CD4-positive, alpha-beta memory T cell (primary cell): ENCODE measurements around the gene GIGYF1. TPM values are rescaled to one million over a fixed set of nuclear protein-coding genes. Genes with fewer than 3 reads are reported as not detected.
A peak's percentile ranks its signal among the peaks of the same experiment; 100 is the strongest.

ENCODE experiments used
- CTCF ChIA-PET: fragments of 350-600 bp; sonication (Branson Sonifier 250); formaldehyde crosslinking; loops from one replicate; lab custom pipeline; 2021; ENCODE audit warnings: inconsistent platforms; ENCODE audit not compliant: partially characterized antibody; lab: Charles Lee
- POLR2A ChIA-PET: fragments of 350-600 bp; sonication (Branson Sonifier 250); formaldehyde crosslinking; loops from one replicate; lab custom pipeline; 2021; ENCODE audit not compliant: partially characterized antibody; lab: Charles Lee
- DNase-seq, 5 donors: peaks; one replicate each; pipeline versions ENCODE4 v3.0.0 to v3.0.0-alpha.2; 2020 to 2022; ENCODE audit warnings: mixed read lengths in 1 of 5
- H3K27ac ChIP-seq: one replicate; pipeline ENCODE4 v1.7.0; 2013; ENCODE audit warnings: low read depth, low read length
- H3K27me3 ChIP-seq: 2 replicates; pipeline ENCODE4 v1.7.0; 2013; ENCODE audit warnings: mild to moderate bottlenecking, low read length, moderate library complexity; ENCODE audit not compliant: insufficient read depth
- H3K36me3 ChIP-seq: 2 replicates; pipeline ENCODE4 v1.7.0; 2013; ENCODE audit warnings: mild to moderate bottlenecking, low read length, moderate library complexity; ENCODE audit not compliant: insufficient read depth
- H3K4me1 ChIP-seq: 2 replicates; pipeline ENCODE4 v1.7.0; 2013; ENCODE audit warnings: mild to moderate bottlenecking, low read length, moderate library complexity; ENCODE audit not compliant: insufficient read depth
- H3K4me3 ChIP-seq, 2 donors: one replicate each; pipeline ENCODE4 v1.7.0; 2013; ENCODE audit warnings: low read length in 2 of 2, mild to moderate bottlenecking in 1 of 2
- H3K9me3 ChIP-seq, 2 donors: one replicate each; pipeline ENCODE4 v1.7.0; 2013; ENCODE audit warnings: low read length in 2 of 2, control low read depth in 1 of 2; ENCODE audit not compliant: control insufficient read depth in 1 of 2
- H3K27ac Mint-ChIP-seq, 7 donors: one replicate each; pipeline ENCODE4 v1.8.0; 2020 to 2021; ENCODE audit warnings: mixed read lengths in 7 of 7, mild to moderate bottlenecking in 6 of 7, inconsistent platforms in 3 of 7, moderate library complexity in 3 of 7
- H3K27me3 Mint-ChIP-seq, 2 donors: one replicate each; pipeline ENCODE4 v1.8.0; 2020 to 2021; ENCODE audit warnings: mixed read lengths in 2 of 2
- H3K36me3 Mint-ChIP-seq, 2 donors: one replicate each; pipeline ENCODE4 v1.8.0; 2020 to 2021; ENCODE audit warnings: mixed read lengths in 2 of 2, inconsistent platforms in 1 of 2, mild to moderate bottlenecking in 1 of 2
- H3K4me1 Mint-ChIP-seq, 4 donors: one replicate each; pipeline ENCODE4 v1.8.0; 2020 to 2021; ENCODE audit warnings: mixed read lengths in 4 of 4, mild to moderate bottlenecking in 1 of 4
- H3K4me3 Mint-ChIP-seq, 8 donors: one replicate each; pipeline ENCODE4 v1.8.0; 2020 to 2021; ENCODE audit warnings: mixed read lengths in 8 of 8, mild to moderate bottlenecking in 7 of 8, moderate library complexity in 6 of 8, inconsistent platforms in 3 of 8
- H3K9me3 Mint-ChIP-seq, 8 donors: one replicate each; pipeline ENCODE4 v1.8.0; 2020 to 2021; ENCODE audit warnings: mixed read lengths in 8 of 8, mild to moderate bottlenecking in 5 of 8, inconsistent platforms in 3 of 8, moderate library complexity in 1 of 8
- intact Hi-C: fragments of 100-400 bp; cut with micrococcal nuclease; formaldehyde crosslinking; loops from one replicate; pipeline ENCODE4 v1.15.1; 2023
- polyA plus RNA-seq, 2 donors: library from polyadenylated mRNA; unstranded; fragments of 300-500 nt; fragmentation: Illumina TruSeq; gene quantifications; one replicate each; pipeline ENCODE4 v1.2.3, GENCODE V29; 2021
- total RNA-seq, 2 experiments: library from RNA; stranded (reverse); gene quantifications; one replicate each; pipeline ENCODE4 v1.2.3, GENCODE V29; 2021

GIGYF1 gene
- total and polyA plus RNA-seq, 4 experiments from 2014 or later = 0.19 to 118 (median 59.7) TPM

DNA sequence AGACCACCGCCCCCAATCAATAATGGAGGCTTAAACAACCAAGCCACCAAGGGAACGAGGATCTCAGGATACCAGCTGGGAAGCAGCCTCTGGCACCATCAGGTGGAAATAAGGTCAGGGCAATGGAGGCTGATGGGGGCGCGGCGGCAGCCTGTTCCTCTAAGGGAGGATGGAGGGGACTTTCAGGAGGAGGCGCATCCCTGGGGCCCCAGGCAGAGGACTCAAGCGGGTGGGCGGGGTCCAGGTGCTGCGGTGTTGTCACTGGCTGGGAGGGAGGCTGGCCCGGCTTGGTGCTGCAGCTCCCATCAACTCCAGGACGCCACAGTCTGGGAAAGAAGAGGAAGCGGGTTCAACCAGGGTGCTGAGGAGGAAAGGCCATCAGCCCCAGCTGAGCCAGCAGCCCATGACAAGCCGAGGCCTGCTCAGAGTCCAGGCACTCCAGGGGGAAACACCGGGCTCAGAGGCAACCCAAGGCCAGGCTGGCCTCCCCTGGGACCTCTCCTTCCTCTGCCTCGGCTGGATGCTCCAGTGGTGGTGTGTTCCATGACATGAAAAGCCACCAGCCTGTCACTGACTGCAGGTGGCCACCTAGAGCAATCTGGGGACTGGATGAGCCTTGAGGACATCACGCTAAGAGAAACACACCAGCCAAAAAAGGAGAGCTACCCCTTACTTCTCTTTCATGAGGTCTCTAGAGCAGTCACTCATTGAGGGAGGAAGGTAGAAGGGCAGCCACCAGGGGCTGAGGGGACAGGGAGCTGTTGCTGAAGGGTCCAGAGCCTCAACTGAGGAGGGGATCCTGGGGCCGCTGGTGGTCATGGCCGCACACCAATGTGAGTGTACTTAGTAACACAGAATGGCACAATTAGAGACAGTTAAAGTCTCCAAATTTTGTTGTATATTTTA, 4.6 kb downstream of the GIGYF1 start:
- H3K36me3 ChIP-seq = peaks cover 43% of the 10 kb centered on the region
- H3K27me3 Mint-ChIP-seq = no peaks in the 10 kb centered on the region
- H3K36me3 Mint-ChIP-seq = peaks cover 9 to 24% of the 10 kb centered on the region in 2 donors
- H3K27me3 ChIP-seq = no peaks in the 10 kb centered on the region
- peaks cover 35% of the 10 kb centered on the region for H3K4me1 ChIP-seq
- H3K4me3 ChIP-seq = no peak overlapping the region
- ChIA-PET POLR2A (interaction anchor here (0.7 to 7.0 kb wide), 10 partner anchors 9 to 211 kb away, joined by 3 to 53 read pairs (median 6); partner anchors contain the start of genes FBXO24, LRCH4, MOSPD3 and SLC12A9), CTCF (interaction anchor here (0.9 to 5.7 kb wide), 10 partner anchors 9 to 124 kb away, joined by 3 to 88 read pairs (median 16); partner anchors contain the start of gene POP7)
- H3K9me3 Mint-ChIP-seq = no peaks in the 10 kb centered on the region
- peak overlapping the region in 1 of 7 donors; percentile 80 for H3K27ac Mint-ChIP-seq
- peaks cover 19 to 39% (median 30%) of the 10 kb centered on the region in 4 donors for H3K4me1 Mint-ChIP-seq
- no peak overlapping the region for H3K27ac ChIP-seq
- intact Hi-C loops = loop anchor here (5.0 kb wide), 1 partner anchor 163 kb away; the partner anchor contains the start of gene SLC12A9
- no peak for DNase-seq
- H3K4me3 Mint-ChIP-seq = peak overlapping the region in 1 of 8 donors; percentile 39
- H3K9me3 ChIP-seq = no peaks in the 10 kb centered on the region

DNA sequence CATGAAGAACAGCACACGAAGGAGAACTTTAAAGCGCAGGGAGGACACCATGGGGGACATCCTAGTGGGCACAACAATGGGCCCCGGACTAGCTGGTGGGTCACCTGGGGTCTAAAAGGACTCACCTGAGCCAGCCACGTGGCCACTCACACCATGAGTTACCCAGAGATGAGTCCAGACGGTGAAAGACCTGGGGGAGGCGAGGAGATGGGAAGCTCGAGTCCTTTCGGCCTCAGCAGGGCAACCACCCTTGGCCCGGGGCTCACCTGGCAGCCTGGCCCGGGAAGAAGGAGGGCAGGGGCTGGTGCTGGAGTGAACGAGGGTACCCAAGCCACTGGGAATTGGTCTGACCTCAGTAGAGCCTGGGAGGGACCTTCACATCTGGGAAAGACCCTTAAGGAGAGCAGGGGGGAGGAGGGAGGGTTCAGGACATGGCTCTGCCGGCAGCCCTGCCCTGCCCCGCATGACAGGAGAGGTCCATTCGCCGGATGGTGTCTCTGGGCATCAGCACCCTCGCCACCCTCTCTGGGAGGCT, 5.7 kb downstream of the GIGYF1 start:
- Mint-ChIP-seq H3K4me3 (no peak overlapping the region), H3K36me3 (peaks cover 9 to 28% of the 10 kb centered on the region in 2 donors), H3K27ac (peak overlapping the region in 3 of 7 donors; percentile 15 to 73 (median 21)), H3K9me3 (no peaks in the 10 kb centered on the region), H3K27me3 (no peaks in the 10 kb centered on the region), H3K4me1 (peaks cover 19 to 39% (median 30%) of the 10 kb centered on the region in 4 donors)
- Histone ChIP-seq H3K9me3 (no peaks in the 10 kb centered on the region), H3K27ac (peak overlapping the region; percentile 16), H3K27me3 (no peaks in the 10 kb centered on the region), H3K36me3 (peaks cover 50% of the 10 kb centered on the region), H3K4me1 (peaks cover 33% of the 10 kb centered on the region), H3K4me3 (no peak overlapping the region)
- ChIA-PET CTCF (interaction anchor here (0.9 to 5.7 kb wide), 4 partner anchors 8 to 129 kb away, joined by 3 to 44 read pairs (median 4); partner anchors contain the start of gene POP7), POLR2A (interaction anchor here (1.3 to 4.1 kb wide), 3 partner anchors 13 to 75 kb away, joined by 6 to 15 read pairs (median 13); partner anchors contain the start of genes MOSPD3 and POP7)
- DNase-seq = no peak
- intact Hi-C loops = no loop called here

DNA sequence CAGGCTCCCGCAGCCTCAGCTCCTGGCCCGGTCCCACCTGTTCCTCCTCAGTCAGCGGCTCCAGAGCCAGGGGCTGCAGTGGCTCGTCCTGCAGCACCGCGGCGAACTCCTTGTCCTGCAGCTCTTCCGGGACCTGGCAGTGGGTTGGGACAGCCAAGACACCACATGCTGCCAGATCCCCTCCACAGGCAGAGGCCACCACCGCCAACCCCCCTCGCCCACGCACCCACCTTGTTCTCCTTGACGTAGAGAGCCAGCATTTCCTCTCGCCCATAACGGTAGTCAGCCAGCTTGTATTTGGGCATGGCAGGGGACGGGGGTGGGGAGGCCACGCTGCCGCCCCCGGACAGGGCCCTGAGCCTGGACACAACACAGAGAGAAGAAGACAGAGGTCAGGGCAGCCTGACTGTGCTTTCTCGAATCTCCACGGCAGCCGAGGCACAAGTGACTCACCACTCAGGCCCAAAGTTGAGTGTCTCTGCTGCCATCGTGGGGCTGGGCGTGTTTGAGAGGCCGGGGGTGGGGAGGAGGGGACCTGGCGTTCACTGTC, 6.2 kb downstream of the GIGYF1 start:
- Histone ChIP-seq H3K9me3 (no peaks in the 10 kb centered on the region), H3K4me1 (peaks cover 27% of the 10 kb centered on the region), H3K36me3 (peaks cover 52% of the 10 kb centered on the region), H3K27ac (no peak overlapping the region), H3K4me3 (no peak overlapping the region), H3K27me3 (no peaks in the 10 kb centered on the region)
- Mint-ChIP-seq H3K4me1 (peaks cover 13 to 34% (median 25%) of the 10 kb centered on the region in 4 donors), H3K27ac (peak overlapping the region in 1 of 7 donors; percentile 21), H3K27me3 (no peaks in the 10 kb centered on the region), H3K4me3 (no peak overlapping the region), H3K36me3 (peaks cover 7 to 31% of the 10 kb centered on the region in 2 donors), H3K9me3 (no peaks in the 10 kb centered on the region)
- no peak for DNase-seq
- POLR2A ChIA-PET = interaction anchor here (0.6 to 4.1 kb wide), 4 partner anchors 12 to 242 kb away, joined by 4 to 15 read pairs (median 10); partner anchors contain the start of genes MOSPD3 and POP7
- CTCF ChIA-PET = interaction anchor here (0.6 to 5.7 kb wide), 3 partner anchors 18 to 129 kb away, joined by 3 to 44 read pairs (median 4); partner anchors contain the start of gene POP7
- intact Hi-C loops = no loop called here

DNA sequence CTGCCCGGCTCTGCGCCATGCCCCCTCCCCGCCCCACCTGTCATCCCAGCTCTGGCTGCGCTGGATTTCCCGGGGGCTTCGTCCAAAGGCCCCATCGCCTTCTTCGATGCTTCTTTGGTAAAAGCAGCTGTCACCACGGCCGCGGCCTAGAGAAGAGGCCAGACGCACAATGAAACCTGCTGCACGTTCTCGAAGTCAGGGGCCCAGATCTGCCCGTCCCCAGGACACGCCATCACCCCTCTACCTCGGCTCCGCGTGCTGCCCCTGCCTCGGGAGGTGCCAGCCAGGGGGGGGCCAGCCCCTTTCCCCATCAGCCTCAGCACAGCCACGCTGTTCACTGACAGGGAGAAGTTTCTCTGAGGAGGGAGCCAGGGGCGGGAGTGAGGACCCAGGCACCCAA, 6.8 kb downstream of the GIGYF1 start:
- Mint-ChIP-seq H3K9me3 (no peaks in the 10 kb centered on the region), H3K27me3 (no peaks in the 10 kb centered on the region), H3K4me3 (no peak overlapping the region), H3K4me1 (peaks cover 8 to 28% (median 20%) of the 10 kb centered on the region in 4 donors), H3K27ac (no peak overlapping the region), H3K36me3 (peaks cover 7 to 31% of the 10 kb centered on the region in 2 donors)
- no peaks in the 10 kb centered on the region for H3K27me3 ChIP-seq
- CTCF ChIA-PET = interaction anchor here (0.6 kb wide), 1 partner anchor 54 kb away, joined by 4 read pairs; no protein-coding TSS in a partner anchor
- H3K36me3 ChIP-seq = peaks cover 52% of the 10 kb centered on the region
- H3K4me1 ChIP-seq = peaks cover 22% of the 10 kb centered on the region
- H3K27ac ChIP-seq = no peak overlapping the region
- POLR2A ChIA-PET = interaction anchor here (0.6 to 4.1 kb wide), 4 partner anchors 9 to 241 kb away, joined by 3 to 15 read pairs (median 5); partner anchors contain the start of genes MOSPD3 and POP7
- intact Hi-C loops = no loop called here
- no peaks in the 10 kb centered on the region for H3K9me3 ChIP-seq
- no peak overlapping the region for H3K4me3 ChIP-seq
- no peak for DNase-seq

DNA sequence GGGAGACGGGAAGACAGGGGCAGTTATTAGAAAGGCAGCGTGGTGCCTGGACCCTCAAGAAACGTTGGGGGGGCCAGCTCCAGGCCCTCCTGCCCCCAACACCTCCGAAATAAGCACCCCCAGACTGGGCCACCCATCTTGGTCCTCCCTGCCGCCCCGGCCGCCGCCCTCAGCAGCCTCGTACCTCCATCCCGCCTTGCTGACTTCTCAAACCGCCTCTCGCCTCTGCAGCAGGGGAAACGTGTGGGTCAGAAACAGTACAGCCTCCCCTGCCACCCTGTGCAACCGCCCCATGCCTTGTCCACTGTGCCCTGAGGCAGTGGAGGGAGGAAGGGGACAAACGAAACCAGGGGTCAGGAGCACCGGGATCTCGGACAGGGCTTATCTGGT, 7.2 kb downstream of the GIGYF1 start:
- H3K4me3 Mint-ChIP-seq = no peak overlapping the region
- H3K27ac ChIP-seq = no peak overlapping the region
- peaks cover 18% of the 10 kb centered on the region for H3K4me1 ChIP-seq
- peaks cover 7 to 25% (median 16%) of the 10 kb centered on the region in 4 donors for H3K4me1 Mint-ChIP-seq
- peaks cover 7 to 32% of the 10 kb centered on the region in 2 donors for H3K36me3 Mint-ChIP-seq
- no peak for DNase-seq
- H3K27me3 ChIP-seq = no peaks in the 10 kb centered on the region
- no peak overlapping the region for H3K4me3 ChIP-seq
- POLR2A ChIA-PET = interaction anchor here (0.8 to 1.3 kb wide), 2 partner anchors 9 to 19 kb away, joined by 3 to 6 read pairs; partner anchors contain the start of gene POP7
- CTCF ChIA-PET = no interaction called here
- H3K9me3 Mint-ChIP-seq = no peaks in the 10 kb centered on the region
- no peaks in the 10 kb centered on the region for H3K27me3 Mint-ChIP-seq
- H3K27ac Mint-ChIP-seq = peak overlapping the region in 2 of 7 donors; percentile 23 to 57
- intact Hi-C loops = no loop called here
- H3K9me3 ChIP-seq = no peaks in the 10 kb centered on the region
- H3K36me3 ChIP-seq = peaks cover 52% of the 10 kb centered on the region

DNA sequence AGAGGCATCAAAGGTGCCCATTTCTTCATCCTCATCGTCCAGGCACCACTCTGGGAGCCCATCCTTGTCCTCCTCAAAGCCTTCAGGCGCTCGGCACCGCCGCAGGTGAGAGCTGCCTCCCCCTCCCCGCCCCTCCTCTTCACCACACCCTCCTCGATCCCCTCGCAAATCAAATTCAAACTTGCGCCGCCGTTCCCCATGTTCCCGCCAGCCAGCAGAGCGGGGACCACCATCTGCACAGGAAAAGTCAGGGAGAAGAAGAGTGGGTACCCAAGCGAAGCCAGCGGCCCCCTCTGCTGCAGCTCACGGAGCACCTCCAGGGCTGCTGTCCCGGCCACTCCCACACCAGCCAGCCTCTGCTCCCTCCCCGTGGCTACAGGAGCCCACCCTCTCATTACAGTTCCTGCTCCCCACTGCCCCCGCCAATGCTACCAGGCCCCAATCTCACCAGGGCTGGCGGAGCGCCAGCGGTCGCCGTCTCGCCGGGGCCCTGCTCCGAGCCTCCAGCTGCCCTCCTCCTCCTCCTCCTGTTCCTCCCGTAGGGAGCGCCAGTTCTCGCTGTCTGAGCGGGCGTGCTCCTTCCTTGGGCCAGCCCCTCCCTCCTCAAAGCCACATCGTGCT, 7.7 kb downstream of the GIGYF1 start:
- intact Hi-C loops = no loop called here

More for the DNA sequence above, 7.7 kb downstream of the GIGYF1 start:
- Histone ChIP-seq H3K27me3 (no peaks in the 10 kb centered on the region), H3K36me3 (peaks cover 52% of the 10 kb centered on the region), H3K4me3 (no peak overlapping the region), H3K9me3 (no peaks in the 10 kb centered on the region), H3K27ac (no peak overlapping the region), H3K4me1 (peaks cover 18% of the 10 kb centered on the region)
- peak overlapping the region in 1 of 7 donors; percentile 23 for H3K27ac Mint-ChIP-seq
- POLR2A ChIA-PET = interaction anchor here (1.2 to 1.4 kb wide), 2 partner anchors 9 to 59 kb away, joined by 4 read pairs; no protein-coding TSS in a partner anchor
- H3K4me3 Mint-ChIP-seq = no peak overlapping the region
- no peaks in the 10 kb centered on the region for H3K27me3 Mint-ChIP-seq
- peaks cover 4 to 23% (median 13%) of the 10 kb centered on the region in 4 donors for H3K4me1 Mint-ChIP-seq
- CTCF ChIA-PET = interaction anchor here (1.7 kb wide), 1 partner anchor 18 kb away, joined by 4 read pairs; no protein-coding TSS in a partner anchor
- no peaks in the 10 kb centered on the region for H3K9me3 Mint-ChIP-seq
- H3K36me3 Mint-ChIP-seq = peaks cover 7 to 33% of the 10 kb centered on the region in 2 donors
- no peak for DNase-seq
